PC-3 (cell line): ENCODE measurements around the gene SLC4A5. TPM values are rescaled to one million over a fixed set of nuclear protein-coding genes. Genes with fewer than 3 reads are reported as not detected.
A peak's percentile ranks its signal among the peaks of the same experiment; 100 is the strongest.

Experiments used
- ATAC-seq: fragments of 200-7000 bp; cut with Tn5 transposase; 2 replicates; pipeline ENCODE4 v1.9.1; 2020; ENCODE audit warnings: mild to moderate bottlenecking, moderate library complexity
- Bru-seq: library from RNA; stranded (reverse); fragments of 400-500 nt; gene quantifications from one replicate; lab custom pipeline; 2021; lab: Mats Ljungman, UMichigan
- BruChase-seq, 2 experiments: library from RNA; stranded (reverse); fragments of 400-500 nt; gene quantifications; one replicate each; lab custom pipeline; 2021; lab: Mats Ljungman, UMichigan
- BruUV-seq: library from RNA; stranded (reverse); fragments of 400-500 nt; replicated peaks from 2 replicates; lab custom pipeline; 2021; lab: Mats Ljungman, UMichigan
- CTCF ChIA-PET: fragments of 300-600 bp; sonication (Branson Sonifier 250); formaldehyde crosslinking; loops from one replicate; lab custom pipeline; 2022; ENCODE audit warnings: antibody characterized with exemption; lab: Charles Lee
- POLR2A ChIA-PET: fragments of 300-600 bp; sonication (Branson Sonifier 250); formaldehyde crosslinking; loops from one replicate; lab custom pipeline; 2022; ENCODE audit warnings: antibody characterized with exemption; ENCODE audit not compliant: unreplicated experiment; lab: Charles Lee
- DNase-seq: peaks from one replicate; pipeline ENCODE4 v3.0.0-alpha.2; 2015
- H2AFZ ChIP-seq: fragments of 300-600 bp; sonication (generic); 2 replicates; pipeline ENCODE4 v1.6.0; 2016; ENCODE audit warnings: antibody characterized with exemption, low read length
- H3F3A ChIP-seq: fragments of 300-600 bp; sonication (generic); one replicate; pipeline ENCODE4 v1.6.0; 2017; ENCODE audit warnings: antibody characterized with exemption, low read length, control low read depth, mild to moderate bottlenecking; ENCODE audit not compliant: unreplicated experiment
- H3K27ac ChIP-seq: fragments of 300-600 bp; sonication (generic); 2 replicates; pipeline ENCODE4 v1.5.1; 2016; ENCODE audit warnings: mild to moderate bottlenecking, low read length
- H3K27me3 ChIP-seq: fragments of 300-600 bp; sonication (generic); 2 replicates; pipeline ENCODE4 v1.6.1; 2016; ENCODE audit warnings: low read length, mixed read lengths
- H3K36me3 ChIP-seq: fragments of 300-600 bp; sonication (generic); 2 replicates; pipeline ENCODE4 v1.6.1; 2016; ENCODE audit warnings: low read depth, mixed run types, low read length, mixed read lengths
- H3K4me1 ChIP-seq: fragments of 300-600 bp; sonication (generic); 2 replicates; pipeline ENCODE4 v1.5.1; 2016; ENCODE audit warnings: low read length; ENCODE audit not compliant: insufficient read depth
- H3K4me2 ChIP-seq: fragments of 300-600 bp; sonication (generic); 2 replicates; pipeline ENCODE4 v1.6.0; 2016; ENCODE audit warnings: low read length
- H3K4me3 ChIP-seq: fragments of 300-600 bp; sonication (generic); 2 replicates; pipeline ENCODE4 v1.5.1; 2016; ENCODE audit warnings: mild to moderate bottlenecking, low read length, mixed read lengths
- H3K79me2 ChIP-seq: fragments of 300-600 bp; sonication (generic); 2 replicates; pipeline ENCODE4 v1.6.1; 2017; ENCODE audit warnings: low read length, mixed read lengths
- H3K9ac ChIP-seq: fragments of 300-600 bp; sonication (generic); 2 replicates; pipeline ENCODE4 v1.6.0; 2016; ENCODE audit warnings: mild to moderate bottlenecking, low read length
- H3K9me2 ChIP-seq: fragments of 300-600 bp; sonication (generic); replicated peaks from 2 replicates; pipeline ENCODE4 v1.6.1; 2016; ENCODE audit warnings: mixed run types, low read length, mixed read lengths
- H3K9me3 ChIP-seq: fragments of 300-600 bp; sonication (generic); 2 replicates; pipeline ENCODE4 v1.6.1; 2016; ENCODE audit warnings: low read length, mixed read lengths
- H4K20me1 ChIP-seq: fragments of 300-600 bp; sonication (generic); 2 replicates; pipeline ENCODE4 v1.6.1; 2016; ENCODE audit warnings: low read length, mixed read lengths
- EZH2 ChIP-seq: fragments of 300-600 bp; sonication (generic); IDR thresholded peaks from one replicate; pipeline ENCODE4 v1.6.1; 2017; ENCODE audit warnings: antibody characterized with exemption, mild to moderate bottlenecking, low read length; ENCODE audit not compliant: unreplicated experiment
- EZH2phosphoT487 ChIP-seq: fragments of 300-600 bp; sonication (generic); IDR thresholded peaks from 2 replicates; pipeline ENCODE4 v1.6.1; 2018; ENCODE audit warnings: mild to moderate bottlenecking, antibody characterized with exemption, low read length, borderline replicate concordance
- intact Hi-C: fragments of 100-400 bp; cut with micrococcal nuclease; formaldehyde crosslinking; loops from 2 replicates; pipeline ENCODE4 v1.9.0; 2023
- long read RNA-seq: library from polyadenylated mRNA; unstranded; transcript quantifications from one replicate; pipeline ENCODE4 v2.0.0, GENCODE V29; 2021; ENCODE audit not compliant: unreplicated experiment
- total RNA-seq: library from RNA; depleted of rRNA; stranded (reverse); fragments of >200 nt; gene quantifications from 2 replicates; pipeline ENCODE4 v1.2.3, GENCODE V29; 2014; rRNA removed
- TF ChIP-seq, protein P1 (sequence below): fragments of 300-600 bp; sonication (generic); conservative IDR thresholded peaks from 2 replicates; pipeline ENCODE4 v1.5.1; 2017; ENCODE audit warnings: antibody characterized with exemption, low read depth, mild to moderate bottlenecking, low read length

Gene SLC4A5, protein sequence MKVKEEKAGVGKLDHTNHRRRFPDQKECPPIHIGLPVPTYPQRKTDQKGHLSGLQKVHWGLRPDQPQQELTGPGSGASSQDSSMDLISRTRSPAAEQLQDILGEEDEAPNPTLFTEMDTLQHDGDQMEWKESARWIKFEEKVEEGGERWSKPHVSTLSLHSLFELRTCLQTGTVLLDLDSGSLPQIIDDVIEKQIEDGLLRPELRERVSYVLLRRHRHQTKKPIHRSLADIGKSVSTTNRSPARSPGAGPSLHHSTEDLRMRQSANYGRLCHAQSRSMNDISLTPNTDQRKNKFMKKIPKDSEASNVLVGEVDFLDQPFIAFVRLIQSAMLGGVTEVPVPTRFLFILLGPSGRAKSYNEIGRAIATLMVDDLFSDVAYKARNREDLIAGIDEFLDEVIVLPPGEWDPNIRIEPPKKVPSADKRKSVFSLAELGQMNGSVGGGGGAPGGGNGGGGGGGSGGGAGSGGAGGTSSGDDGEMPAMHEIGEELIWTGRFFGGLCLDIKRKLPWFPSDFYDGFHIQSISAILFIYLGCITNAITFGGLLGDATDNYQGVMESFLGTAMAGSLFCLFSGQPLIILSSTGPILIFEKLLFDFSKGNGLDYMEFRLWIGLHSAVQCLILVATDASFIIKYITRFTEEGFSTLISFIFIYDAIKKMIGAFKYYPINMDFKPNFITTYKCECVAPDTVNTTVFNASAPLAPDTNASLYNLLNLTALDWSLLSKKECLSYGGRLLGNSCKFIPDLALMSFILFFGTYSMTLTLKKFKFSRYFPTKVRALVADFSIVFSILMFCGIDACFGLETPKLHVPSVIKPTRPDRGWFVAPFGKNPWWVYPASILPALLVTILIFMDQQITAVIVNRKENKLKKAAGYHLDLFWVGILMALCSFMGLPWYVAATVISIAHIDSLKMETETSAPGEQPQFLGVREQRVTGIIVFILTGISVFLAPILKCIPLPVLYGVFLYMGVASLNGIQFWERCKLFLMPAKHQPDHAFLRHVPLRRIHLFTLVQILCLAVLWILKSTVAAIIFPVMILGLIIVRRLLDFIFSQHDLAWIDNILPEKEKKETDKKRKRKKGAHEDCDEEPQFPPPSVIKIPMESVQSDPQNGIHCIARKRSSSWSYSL
- total RNA-seq, result 0.40 and 2.4 TPM in 2 replicates
- Bru-seq, nascent RNA, result percentile 59 among the genes with signal in this experiment
- percentile 74 among the genes with signal in this experiment for BruChase-seq, experiment 1, labeled RNA remaining after a 6-hour chase
- percentile 71 among the genes with signal in this experiment for BruChase-seq, experiment 2, labeled RNA remaining after a 2-hour chase
- long read RNA-seq, partial matches to known transcripts, result 0 of 4 reads
- long read RNA-seq, other reads (novel, unspliced or antisense), result 4 of 4 reads

DNA sequence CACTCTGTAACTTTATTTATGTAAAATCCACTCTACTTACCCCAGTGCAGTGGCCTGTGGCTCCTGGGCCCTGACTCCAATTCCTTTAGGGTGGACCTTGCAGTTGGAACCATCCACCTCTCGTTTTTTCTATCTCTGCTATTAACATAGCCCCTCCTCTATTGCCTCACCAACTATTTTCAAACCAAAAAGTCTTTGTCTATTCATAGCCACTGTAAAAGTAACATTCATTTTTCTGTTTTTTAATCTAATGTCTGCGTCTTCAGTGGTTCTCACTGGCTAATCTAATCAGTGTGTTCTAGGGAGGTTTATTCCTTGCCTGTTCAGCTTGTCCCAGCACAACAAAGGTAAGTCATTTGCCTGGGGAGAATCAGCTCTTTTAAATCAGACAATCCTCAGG, at the start of gene SLC4A5:
Gene SLC4A5, minus strand, starts transcription at position 101 of the 400 bp plus-strand sequence. CDS start 28,393 bp downstream, outside the sequence.
- no peaks in the 10 kb centered on the region for H3K27me3 ChIP-seq
- no peaks in the 10 kb centered on the region for H3K36me3 ChIP-seq
- intact Hi-C loops, result no loop called here
- H3K4me1 ChIP-seq, result no peaks in the 10 kb centered on the region
- DNase-seq (no peak), ATAC-seq (no peak)
- H3F3A ChIP-seq, result no peaks in the 10 kb centered on the region
- H2AFZ ChIP-seq, result no peak within 1 kb of the TSS
- no peak within 1 kb of the TSS for H3K4me2 ChIP-seq
- H3K9me3 ChIP-seq, result no peaks in the 10 kb centered on the region
- no TSS peak for BruUV-seq
- POLR2A ChIA-PET, result no interaction called here
- CTCF ChIA-PET, result no interaction called here
- no peaks in the 10 kb centered on the region for H3K9me2 ChIP-seq
- no peak for TF ChIP-seq EZH2phosphoT487
- TF ChIP-seq, protein P1, sequence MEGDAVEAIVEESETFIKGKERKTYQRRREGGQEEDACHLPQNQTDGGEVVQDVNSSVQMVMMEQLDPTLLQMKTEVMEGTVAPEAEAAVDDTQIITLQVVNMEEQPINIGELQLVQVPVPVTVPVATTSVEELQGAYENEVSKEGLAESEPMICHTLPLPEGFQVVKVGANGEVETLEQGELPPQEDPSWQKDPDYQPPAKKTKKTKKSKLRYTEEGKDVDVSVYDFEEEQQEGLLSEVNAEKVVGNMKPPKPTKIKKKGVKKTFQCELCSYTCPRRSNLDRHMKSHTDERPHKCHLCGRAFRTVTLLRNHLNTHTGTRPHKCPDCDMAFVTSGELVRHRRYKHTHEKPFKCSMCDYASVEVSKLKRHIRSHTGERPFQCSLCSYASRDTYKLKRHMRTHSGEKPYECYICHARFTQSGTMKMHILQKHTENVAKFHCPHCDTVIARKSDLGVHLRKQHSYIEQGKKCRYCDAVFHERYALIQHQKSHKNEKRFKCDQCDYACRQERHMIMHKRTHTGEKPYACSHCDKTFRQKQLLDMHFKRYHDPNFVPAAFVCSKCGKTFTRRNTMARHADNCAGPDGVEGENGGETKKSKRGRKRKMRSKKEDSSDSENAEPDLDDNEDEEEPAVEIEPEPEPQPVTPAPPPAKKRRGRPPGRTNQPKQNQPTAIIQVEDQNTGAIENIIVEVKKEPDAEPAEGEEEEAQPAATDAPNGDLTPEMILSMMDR, result no peak
- TF ChIP-seq EZH2, result no peak
- no peaks in the 10 kb centered on the region for H4K20me1 ChIP-seq
- no peak within 1 kb of the TSS for H3K27ac ChIP-seq
- no peaks in the 10 kb centered on the region for H3K79me2 ChIP-seq
- no peak within 1 kb of the TSS for H3K9ac ChIP-seq
- no peak within 1 kb of the TSS for H3K4me3 ChIP-seq

DNA sequence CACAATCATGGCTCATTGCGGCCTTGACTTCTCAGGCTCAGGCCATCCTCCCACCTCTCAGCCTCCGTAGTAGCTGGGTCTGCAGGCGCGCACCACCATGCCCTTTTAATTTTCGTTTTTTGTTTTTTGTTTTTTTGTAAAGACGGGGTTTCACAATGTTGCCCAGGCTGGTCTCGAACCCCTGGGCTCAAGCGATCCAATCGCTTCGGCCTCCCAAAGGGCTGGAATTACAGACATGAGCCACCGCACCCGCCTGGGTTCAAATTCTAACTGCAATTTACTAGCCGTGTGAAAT, 49.2 kb upstream of the SLC4A5 start:
- no peak overlapping the region for H3K27ac ChIP-seq
- peak overlapping the region; percentile 92 for H3K4me3 ChIP-seq

More for the DNA sequence above, 49.2 kb upstream of the SLC4A5 start:
- DNase-seq (no peak), ATAC-seq (no peak)
- CTCF ChIA-PET, result interaction anchor here (0.6 kb wide), 1 partner anchor 1058 kb away, joined by 3 read pairs; no protein-coding TSS in a partner anchor
- Histone ChIP-seq H3F3A (no peaks in the 10 kb centered on the region), H3K4me1 (peaks cover 21% of the 10 kb centered on the region), H3K9me3 (no peaks in the 10 kb centered on the region), H3K9me2 (no peaks in the 10 kb centered on the region), H2AFZ (peak overlapping the region; percentile 93), H3K4me2 (peak overlapping the region; percentile 99), H4K20me1 (no peaks in the 10 kb centered on the region), H3K9ac (peak overlapping the region; percentile 88), H3K79me2 (peaks cover 41% of the 10 kb centered on the region), H3K36me3 (no peaks in the 10 kb centered on the region), H3K27me3 (no peaks in the 10 kb centered on the region)
- POLR2A ChIA-PET, result interaction anchor here (0.6 to 1.0 kb wide), 2 partner anchors 48 to 696 kb away, joined by 4 to 5 read pairs; no protein-coding TSS in a partner anchor
- intact Hi-C loops, result no loop called here
- BruUV-seq, result TSS peak; percentile 44
- TF ChIP-seq, protein P1, result no peak
- TF ChIP-seq EZH2phosphoT487 (no peak), EZH2 (no peak)
